Upper lobe of left lung (tissue), 6 donors: Measurements from ENCODE around the gene MLST8. TPM values are rescaled to one million over a fixed set of nuclear protein-coding genes. Genes with fewer than 3 reads are reported as not detected.
A peak's percentile ranks its signal among the peaks of the same experiment; 100 is the strongest.

ENCODE experiments used
- ATAC-seq, 2 donors: fragments of 200-7000 bp; cut with Tn5 transposase; one replicate each; pipeline ENCODE4 v1.9.1; 2022; ENCODE audit warnings: mild to moderate bottlenecking in 2 of 2, moderate library complexity in 2 of 2; ENCODE audit not compliant: low FRiP score in 2 of 2
- DNase-seq, 2 donors: peaks; one replicate each; pipeline ENCODE4 v3.0.0-alpha.2; 2019 to 2020
- H3K27ac ChIP-seq, 4 donors: fragments of 200-600 bp; sonication (generic); one replicate each; pipeline ENCODE4 v1.5.1; 2016 to 2019
- H3K27me3 ChIP-seq, 4 donors: fragments of 200-600 bp; sonication (generic); one replicate each; pipeline ENCODE4 v1.5.1; 2017 to 2019
- H3K36me3 ChIP-seq, 4 donors: fragments of 200-600 bp; sonication (generic); one replicate each; pipeline ENCODE4 v1.5.1; 2016 to 2019
- H3K4me1 ChIP-seq, 4 donors: fragments of 200-600 bp; sonication (generic); one replicate each; pipeline ENCODE4 v1.5.1; 2018 to 2019
- H3K4me3 ChIP-seq, 4 donors: fragments of 200-600 bp; sonication (generic); one replicate each; pipeline ENCODE4 v1.5.1; 2017 to 2019; ENCODE audit warnings: mild to moderate bottlenecking in 2 of 4, moderate library complexity in 1 of 4
- H3K9me3 ChIP-seq, 4 donors: fragments of 200-600 bp; sonication (generic); one replicate each; pipeline ENCODE4 v1.5.1; 2018 to 2019
- EP300 ChIP-seq, 4 donors: sonication (generic); formaldehyde crosslinking; IDR thresholded peaks; one replicate each; pipeline ENCODE4 v1.5.1; 2017; ENCODE audit warnings: antibody characterized with exemption in 4 of 4, control low read depth in 2 of 4
- POLR2A ChIP-seq, 4 donors: fragments of 450-650 bp; IDR thresholded peaks; one replicate each; pipeline ENCODE4 v1.5.1; 2016 to 2017; ENCODE audit warnings: antibody characterized with exemption in 4 of 4, mild to moderate bottlenecking in 2 of 4
- POLR2AphosphoS5 ChIP-seq, 2 donors: sonication (generic); formaldehyde crosslinking; IDR thresholded peaks; one replicate each; pipeline ENCODE4 v1.5.1; 2017; ENCODE audit warnings: antibody characterized with exemption in 2 of 2
- WGBS, 2 donors: methylation state at CpG; one replicate each; pipeline ENCODE4 v1.1.5; 2017 to 2018; 5-methylcytosine and 5-hydroxymethylcytosine counted together
- total RNA-seq, 6 donors: library from RNA; depleted of rRNA in 4 of 6; stranded (reverse); fragments of >200 nt in 4 of 6; gene quantifications; one replicate each; pipeline versions ENCODE4 v1.1.0 to v1.2.1, GENCODE V29; 2016 to 2021
- TF ChIP-seq, protein P1 (sequence below), 6 experiments: fragments of 450-650 bp in 4 of 6; fragments of 200-600 bp in 2 of 6; sonication (generic) in 2 of 6; IDR thresholded peaks; one replicate each; pipeline ENCODE4 v1.5.1; 2016 to 2019; ENCODE audit warnings: antibody characterized with exemption in 6 of 6
- donor health status: DM: no; HTN: no; CAD: no; lungs with moderate emphysema.
- donor health status: DM: no; HTN: yes; CAD: no; lungs with severe emphysema.

The MLST8 gene, protein sequence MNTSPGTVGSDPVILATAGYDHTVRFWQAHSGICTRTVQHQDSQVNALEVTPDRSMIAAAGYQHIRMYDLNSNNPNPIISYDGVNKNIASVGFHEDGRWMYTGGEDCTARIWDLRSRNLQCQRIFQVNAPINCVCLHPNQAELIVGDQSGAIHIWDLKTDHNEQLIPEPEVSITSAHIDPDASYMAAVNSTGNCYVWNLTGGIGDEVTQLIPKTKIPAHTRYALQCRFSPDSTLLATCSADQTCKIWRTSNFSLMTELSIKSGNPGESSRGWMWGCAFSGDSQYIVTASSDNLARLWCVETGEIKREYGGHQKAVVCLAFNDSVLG
- 10 to 100 TPM; 24.6 to 93.2 (median 47.7) TPM for total RNA-seq

DNA sequence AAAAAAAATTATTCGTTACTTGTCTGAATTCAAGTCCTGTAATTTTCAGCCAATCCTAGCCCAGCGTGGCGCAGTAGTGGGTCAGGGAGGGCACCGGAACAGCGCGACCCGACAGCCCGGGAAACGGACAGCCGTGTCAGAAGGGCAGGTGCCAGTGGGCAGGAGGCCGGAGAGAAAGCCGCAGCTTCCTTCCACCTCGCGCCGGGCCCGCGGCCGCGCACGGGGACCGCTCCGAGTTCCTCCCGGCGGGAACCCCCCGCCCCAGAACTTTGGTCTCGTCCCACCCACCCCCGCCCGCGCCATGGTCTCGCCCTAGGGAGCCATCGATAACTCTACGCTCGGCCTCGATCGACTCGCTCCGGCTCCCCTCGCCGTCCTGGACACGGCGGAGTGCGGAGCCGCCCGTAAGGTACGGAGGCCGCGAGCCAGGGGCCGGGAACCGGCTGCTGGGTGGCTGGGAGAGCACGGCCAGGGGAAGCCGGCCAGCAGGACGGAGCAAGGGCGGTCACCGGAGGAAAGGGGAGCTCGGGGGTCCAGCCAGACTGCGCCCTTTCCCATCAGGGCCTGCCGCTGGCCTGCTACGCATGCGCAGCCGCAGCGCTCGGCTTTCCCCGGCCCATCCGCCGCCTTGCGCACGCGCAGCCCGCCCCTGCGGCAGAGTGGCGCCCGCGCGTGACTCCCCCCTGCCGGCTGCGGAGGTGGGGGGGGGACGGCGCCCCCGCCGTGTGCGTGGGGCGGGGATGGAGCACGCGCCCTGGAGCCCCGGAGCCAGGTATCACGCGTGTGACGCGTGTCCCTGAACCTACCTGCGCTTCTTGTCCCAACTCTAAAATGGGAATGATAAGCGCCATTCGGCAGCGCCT, at the start of gene MLST8:
Gene MLST8, plus strand, starts transcription at position 351 of the 863 bp plus-strand sequence. CDS start 632 bp downstream, outside the sequence.
- Histone ChIP-seq H3K4me3 (peak within 1 kb of the TSS; percentile 60 to 86 (median 66)), H3K36me3 (peaks cover 0 to 34% (median 33%) of the 10 kb centered on the region in 4 donors), H3K27me3 (no peaks in the 10 kb centered on the region), H3K27ac (peak within 1 kb of the TSS; percentile 92 to 98 (median 97)), H3K9me3 (no peaks in the 10 kb centered on the region), H3K4me1 (peaks cover 14 to 20% (median 15%) of the 10 kb centered on the region in 4 donors)
- DNase-seq (peak; percentile 88 to 98), ATAC-seq (peak; percentile 94 to 96)
- 2% methylated on average over 10 to 40 of the region's 93 CpGs for WGBS, 2 donors
- TF ChIP-seq POLR2A (IDR thresholded peaks at IDR 0.05) (peak in 3 of 4 donors; percentile 74 to 89 (median 75)), EP300 (IDR thresholded peaks at IDR 0.05) (no peak), POLR2AphosphoS5 (IDR thresholded peaks at IDR 0.05) (peak; percentile 81 to 87)
- TF ChIP-seq, protein P1, sequence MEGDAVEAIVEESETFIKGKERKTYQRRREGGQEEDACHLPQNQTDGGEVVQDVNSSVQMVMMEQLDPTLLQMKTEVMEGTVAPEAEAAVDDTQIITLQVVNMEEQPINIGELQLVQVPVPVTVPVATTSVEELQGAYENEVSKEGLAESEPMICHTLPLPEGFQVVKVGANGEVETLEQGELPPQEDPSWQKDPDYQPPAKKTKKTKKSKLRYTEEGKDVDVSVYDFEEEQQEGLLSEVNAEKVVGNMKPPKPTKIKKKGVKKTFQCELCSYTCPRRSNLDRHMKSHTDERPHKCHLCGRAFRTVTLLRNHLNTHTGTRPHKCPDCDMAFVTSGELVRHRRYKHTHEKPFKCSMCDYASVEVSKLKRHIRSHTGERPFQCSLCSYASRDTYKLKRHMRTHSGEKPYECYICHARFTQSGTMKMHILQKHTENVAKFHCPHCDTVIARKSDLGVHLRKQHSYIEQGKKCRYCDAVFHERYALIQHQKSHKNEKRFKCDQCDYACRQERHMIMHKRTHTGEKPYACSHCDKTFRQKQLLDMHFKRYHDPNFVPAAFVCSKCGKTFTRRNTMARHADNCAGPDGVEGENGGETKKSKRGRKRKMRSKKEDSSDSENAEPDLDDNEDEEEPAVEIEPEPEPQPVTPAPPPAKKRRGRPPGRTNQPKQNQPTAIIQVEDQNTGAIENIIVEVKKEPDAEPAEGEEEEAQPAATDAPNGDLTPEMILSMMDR (IDR thresholded peaks at IDR 0.05) = peak in 3 of 6 experiments; percentile 32 to 53 (median 38)

DNA sequence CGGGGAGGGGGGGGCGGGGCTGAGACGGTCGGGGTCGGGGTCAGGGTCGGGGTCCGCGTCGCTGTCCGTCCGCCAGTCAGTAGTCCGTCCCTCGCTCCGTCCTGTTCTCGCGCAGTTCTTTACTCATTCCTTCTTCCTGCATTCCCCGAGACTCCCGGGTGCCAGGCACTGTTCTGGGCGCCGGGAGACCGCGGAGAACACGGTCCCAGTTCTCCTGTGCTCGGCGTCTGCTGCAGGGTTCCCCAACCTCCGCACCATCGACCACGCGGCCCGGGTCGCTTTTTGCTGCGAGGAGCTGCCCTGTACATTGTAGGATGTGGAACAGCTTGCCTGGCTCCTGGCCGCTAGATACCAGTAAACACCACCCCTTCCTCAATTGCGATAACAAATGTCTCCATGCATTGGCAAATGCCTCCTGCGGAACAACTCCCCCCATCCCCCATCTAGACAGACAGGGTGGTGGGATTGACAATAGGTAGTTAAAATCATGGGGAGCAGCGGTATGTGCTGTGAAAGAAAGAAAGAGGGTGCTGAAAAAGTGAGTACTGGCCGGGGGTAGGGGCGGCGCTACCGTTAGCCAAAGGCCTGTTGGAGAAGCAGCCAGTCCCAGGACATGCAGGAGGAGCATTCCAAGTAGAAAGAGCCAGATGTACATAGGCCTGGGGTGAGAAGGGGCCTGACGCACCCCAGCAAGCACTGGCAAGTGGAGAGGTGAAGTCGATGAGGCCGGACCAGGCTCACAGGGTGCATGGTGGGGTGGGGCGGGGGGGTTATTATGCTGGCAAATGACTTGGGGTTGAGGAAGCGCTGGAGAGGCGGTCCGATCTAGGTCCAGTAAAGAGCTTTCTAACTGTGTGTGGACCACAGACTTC, 49.0 kb upstream of the MLST8 start:
- Histone ChIP-seq H3K27ac (peak overlapping the region; percentile 83 to 93 (median 87)), H3K9me3 (no peaks in the 10 kb centered on the region)

DNA sequence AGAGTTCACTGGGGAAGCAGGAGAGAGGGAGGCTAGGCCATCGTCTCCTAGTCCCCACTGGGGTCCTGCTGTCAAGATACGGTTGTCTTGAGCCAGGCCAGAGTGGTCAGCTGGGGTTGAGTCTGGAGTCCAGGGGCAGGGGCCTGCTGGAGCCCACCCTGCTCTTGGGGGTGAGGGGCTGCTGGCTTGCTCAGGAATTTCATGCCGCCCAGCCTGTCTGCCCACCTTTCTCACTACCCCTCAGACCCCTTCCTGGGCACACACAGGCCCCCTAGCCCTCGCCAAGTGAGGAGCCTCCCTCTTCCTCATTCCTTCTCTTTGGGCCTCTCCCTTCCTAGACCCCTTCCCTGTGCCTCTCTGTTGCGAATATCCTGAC, 48.4 kb upstream of the MLST8 start:
- peaks cover 76 to 91% (median 82%) of the 10 kb centered on the region in 4 donors for H3K4me1 ChIP-seq
- peak in 1 of 2 donors; percentile 20 for DNase-seq
- 66 to 83% methylated on average over 5 of the region's 5 CpGs for WGBS, 2 donors
- TF ChIP-seq POLR2AphosphoS5 (IDR thresholded peaks at IDR 0.05) (no peak), EP300 (IDR thresholded peaks at IDR 0.05) (no peak), POLR2A (IDR thresholded peaks at IDR 0.05) (no peak)
- TF ChIP-seq, protein P1 (IDR thresholded peaks at IDR 0.05) = no peak
- no peaks in the 10 kb centered on the region for H3K27me3 ChIP-seq
- H3K4me3 ChIP-seq = peak overlapping the region in 3 of 4 donors; percentile 75 to 89 (median 84)
- H3K9me3 ChIP-seq = no peaks in the 10 kb centered on the region
- peaks cover 0 to 10% (median 0%) of the 10 kb centered on the region in 4 donors for H3K36me3 ChIP-seq
- H3K27ac ChIP-seq = peak overlapping the region; percentile 48 to 93 (median 86)
- no peak for ATAC-seq

More for the DNA sequence above, 49.0 kb upstream of the MLST8 start:
- peaks cover 76 to 91% (median 83%) of the 10 kb centered on the region in 4 donors for H3K4me1 ChIP-seq
- ATAC-seq (no peak), DNase-seq (peak in 1 of 2 donors; percentile 86)
- peaks cover 0 to 16% (median 3%) of the 10 kb centered on the region in 4 donors for H3K36me3 ChIP-seq
- TF ChIP-seq POLR2A (IDR thresholded peaks at IDR 0.05) (no peak), POLR2AphosphoS5 (IDR thresholded peaks at IDR 0.05) (no peak), EP300 (IDR thresholded peaks at IDR 0.05) (no peak)
- TF ChIP-seq, protein P1 (IDR thresholded peaks at IDR 0.05) = no peak
- H3K27me3 ChIP-seq = no peaks in the 10 kb centered on the region
- peak overlapping the region; percentile 75 to 96 (median 86) for H3K4me3 ChIP-seq
- 8 to 9% methylated on average over 22 to 47 of the region's 47 CpGs for WGBS, 2 donors
